Gastroesophageal sphincter (tissue), 4 donors: ENCODE measurements around the gene RUFY2. TPM values are rescaled to one million over a fixed set of nuclear protein-coding genes. Genes with fewer than 3 reads are reported as not detected.

Experiments
- ATAC-seq: fragments of 150-250 bp; one replicate; pipeline ENCODE4 v1.9.1; 2016; ENCODE audit warnings: mild to moderate bottlenecking, moderate library complexity
- H3K27ac ChIP-seq, 4 donors: fragments of 200-600 bp; sonication (generic) in 3 of 4; 1 replicate in 3 of 4; 2 replicates in 1 of 4; pipeline ENCODE4 v1.5.1; 2016 to 2019
- H3K27me3 ChIP-seq: fragments of 200-600 bp; sonication (generic); one replicate; pipeline ENCODE4 v1.5.1; 2019
- H3K36me3 ChIP-seq, 2 donors: fragments of 200-600 bp; sonication (generic); one replicate each; pipeline ENCODE4 v1.5.1; 2019; ENCODE audit warnings: control low read depth in 1 of 2
- H3K4me1 ChIP-seq, 3 donors: fragments of 200-600 bp; sonication (generic); 1 replicate in 2 of 3; 2 replicates in 1 of 3; pipeline ENCODE4 v1.5.1; 2016 to 2019; ENCODE audit warnings: control low read depth in 2 of 3
- H3K4me3 ChIP-seq, 2 donors: fragments of 200-600 bp; sonication (generic); one replicate each; pipeline ENCODE4 v1.5.1; 2019; ENCODE audit warnings: mild to moderate bottlenecking in 1 of 2, moderate library complexity in 1 of 2
- H3K9me3 ChIP-seq, 3 donors: fragments of 200-600 bp; sonication (generic); one replicate each; pipeline ENCODE4 v1.5.1; 2017 to 2019; ENCODE audit warnings: control low read depth in 2 of 3
- CTCF ChIP-seq, 4 experiments: fragments of 200-600 bp in 2 of 4; fragments of 450-650 bp in 2 of 4; sonication (generic) in 1 of 4; IDR thresholded peaks; one replicate each; pipeline ENCODE4 v1.5.1; 2017 to 2019; ENCODE audit warnings: antibody characterized with exemption in 4 of 4, mild to moderate bottlenecking in 2 of 4, moderate library complexity in 2 of 4
- EP300 ChIP-seq: sonication (generic); formaldehyde crosslinking; IDR thresholded peaks from one replicate; pipeline ENCODE4 v1.6.1; 2017; ENCODE audit warnings: antibody characterized with exemption, mild to moderate bottlenecking
- POLR2A ChIP-seq, 2 donors: fragments of 450-650 bp; IDR thresholded peaks; one replicate each; pipeline ENCODE4 v1.6.1; 2017; ENCODE audit warnings: antibody characterized with exemption in 2 of 2, mild to moderate bottlenecking in 2 of 2, moderate library complexity in 1 of 2
- POLR2AphosphoS5 ChIP-seq: sonication (generic); formaldehyde crosslinking; IDR thresholded peaks from one replicate; pipeline ENCODE4 v1.6.1; 2017; ENCODE audit warnings: antibody characterized with exemption
- WGBS, 2 donors: methylation state at CpG; one replicate each; pipeline ENCODE4 v1.1.5; 2018; ENCODE audit warnings: low coverage in 1 of 2; 5-methylcytosine and 5-hydroxymethylcytosine counted together
- total RNA-seq, 4 donors: library from RNA; depleted of rRNA; stranded (reverse); fragments of >200 nt; gene quantifications; one replicate each; pipeline ENCODE4 v1.1.0, GENCODE V29; 2016

Gene RUFY2
- total RNA-seq, 4 donors from 2014 or later, result 17.9 to 29.0 (median 26.0) TPM

GRCh38 chr10:68397005-68397404, 10.1 kb downstream of the RUFY2 start:
- H3K9me3 ChIP-seq, result no peaks in the 10 kb centered on the region
- no peak overlapping the region for H3K4me3 ChIP-seq
- no peaks in the 10 kb centered on the region for H3K27me3 ChIP-seq
- 89 to 100% methylated on average over 1 of the region's 1 CpG for WGBS, 2 donors
- peaks cover 0 to 93% of the 10 kb centered on the region in 2 donors for H3K36me3 ChIP-seq
- H3K4me1 ChIP-seq, result no peaks in the 10 kb centered on the region
- no peak for ATAC-seq
- H3K27ac ChIP-seq, result no peak overlapping the region
- no peak for TF ChIP-seq POLR2AphosphoS5
- no peak for TF ChIP-seq CTCF (IDR thresholded peaks at IDR 0.05)
- TF ChIP-seq EP300, result no peak
- no peak for TF ChIP-seq POLR2A (IDR thresholded peaks at IDR 0.05)

- ATAC-seq, result no peak
- no peaks in the 10 kb centered on the region for H3K4me1 ChIP-seq
- no peaks in the 10 kb centered on the region for H3K9me3 ChIP-seq
- 80 to 81% methylated on average over 2 of the region's 2 CpGs for WGBS, 2 donors
- no peak for TF ChIP-seq POLR2AphosphoS5
- no peak for TF ChIP-seq EP300
- no peak for TF ChIP-seq CTCF (IDR thresholded peaks at IDR 0.05)
- no peak for TF ChIP-seq POLR2A (IDR thresholded peaks at IDR 0.05)
- no peak overlapping the region for H3K4me3 ChIP-seq
- no peak overlapping the region for H3K27ac ChIP-seq
- H3K27me3 ChIP-seq, result no peaks in the 10 kb centered on the region
- peaks cover 0 to 99% of the 10 kb centered on the region in 2 donors for H3K36me3 ChIP-seq
Observed at GRCh38 chr10:68385740-68386139, 21.3 kb downstream of the RUFY2 start.

- 75% methylated on average over 1 of the region's 1 CpG; no CpG with 5 or more reads in 1 of the 2 donors for WGBS, 2 donors
- peaks cover 0 to 97% of the 10 kb centered on the region in 2 donors for H3K36me3 ChIP-seq
Observed at GRCh38 chr10:68371604-68372003, 35.5 kb downstream of the RUFY2 start.

GRCh38 chr10:68367121-68367520, 40.0 kb downstream of the RUFY2 start:
- no peak overlapping the region for H3K4me3 ChIP-seq
- H3K9me3 ChIP-seq, result peaks cover 0 to 11% (median 0%) of the 10 kb centered on the region in 3 donors
- peaks cover 0 to 90% of the 10 kb centered on the region in 2 donors for H3K36me3 ChIP-seq
- no peak for ATAC-seq
- no peaks in the 10 kb centered on the region for H3K4me1 ChIP-seq
- WGBS, 2 donors, result 73 to 90% methylated on average over 2 of the region's 2 CpGs
- no peaks in the 10 kb centered on the region for H3K27me3 ChIP-seq
- TF ChIP-seq EP300, result no peak
- TF ChIP-seq POLR2AphosphoS5, result no peak
- TF ChIP-seq CTCF (IDR thresholded peaks at IDR 0.05), result no peak
- no peak for TF ChIP-seq POLR2A (IDR thresholded peaks at IDR 0.05)
- H3K27ac ChIP-seq, result no peak overlapping the region

More at GRCh38 chr10:68371604-68372003, 35.5 kb downstream of the RUFY2 start:
- ATAC-seq, result no peak
- Histone ChIP-seq H3K4me1 (no peaks in the 10 kb centered on the region), H3K9me3 (peaks cover 0 to 17% (median 0%) of the 10 kb centered on the region in 3 donors), H3K27ac (no peak overlapping the region), H3K4me3 (no peak overlapping the region), H3K27me3 (no peaks in the 10 kb centered on the region)
- TF ChIP-seq POLR2AphosphoS5, result no peak
- TF ChIP-seq EP300, result no peak
- TF ChIP-seq CTCF (IDR thresholded peaks at IDR 0.05), result no peak
- no peak for TF ChIP-seq POLR2A (IDR thresholded peaks at IDR 0.05)

- no peaks in the 10 kb centered on the region for H3K4me1 ChIP-seq
- no peak overlapping the region for H3K4me3 ChIP-seq
- TF ChIP-seq POLR2A (IDR thresholded peaks at IDR 0.05) (no peak), CTCF (IDR thresholded peaks at IDR 0.05) (no peak), POLR2AphosphoS5 (no peak), EP300 (no peak)
- no peak overlapping the region for H3K27ac ChIP-seq
- H3K36me3 ChIP-seq, result peaks cover 0 to 90% of the 10 kb centered on the region in 2 donors
- H3K9me3 ChIP-seq, result peaks cover 0 to 6% (median 0%) of the 10 kb centered on the region in 3 donors
- no peak for ATAC-seq
- 92 to 98% methylated on average over 5 of the region's 5 CpGs for WGBS, 2 donors
- no peaks in the 10 kb centered on the region for H3K27me3 ChIP-seq
Observed at GRCh38 chr10:68366600-68366999, 40.5 kb downstream of the RUFY2 start.
